ENCODE results near the gene MRAS.
"Not testable (repeated sequence)": the region's sequence is repeated elsewhere in the genome, so short reads cannot be mapped to it uniquely, and the experiment has no call there.

The MRAS gene

DNA sequence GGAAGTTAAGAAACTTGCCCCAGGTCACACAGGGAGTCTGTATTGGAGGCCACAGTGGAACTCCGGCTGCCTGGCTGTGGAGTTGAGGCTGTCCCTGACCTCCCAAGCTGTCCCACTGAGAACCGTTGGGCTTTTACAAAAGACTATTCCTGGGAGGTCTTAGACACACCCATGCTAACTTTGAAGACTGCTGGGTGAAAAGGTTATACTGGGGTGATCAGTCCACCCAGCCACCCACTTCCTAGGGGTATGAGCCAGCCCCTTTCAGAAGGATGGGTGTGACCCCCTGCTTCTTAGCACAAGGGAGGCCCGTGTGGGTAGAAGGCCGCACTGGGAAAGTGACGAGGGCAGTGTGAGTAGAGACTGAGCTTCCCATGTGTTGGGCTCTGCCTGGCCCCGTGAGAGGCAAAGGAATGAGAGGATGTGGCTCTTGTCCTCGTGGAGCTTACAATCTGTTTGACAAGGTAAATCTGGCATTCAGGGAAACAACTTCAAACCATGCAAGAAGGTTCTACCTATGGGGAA is 19.0 kb downstream of the MRAS start:
- no peak for DNase-seq (ENCODE audit: low read depth)

DNA sequence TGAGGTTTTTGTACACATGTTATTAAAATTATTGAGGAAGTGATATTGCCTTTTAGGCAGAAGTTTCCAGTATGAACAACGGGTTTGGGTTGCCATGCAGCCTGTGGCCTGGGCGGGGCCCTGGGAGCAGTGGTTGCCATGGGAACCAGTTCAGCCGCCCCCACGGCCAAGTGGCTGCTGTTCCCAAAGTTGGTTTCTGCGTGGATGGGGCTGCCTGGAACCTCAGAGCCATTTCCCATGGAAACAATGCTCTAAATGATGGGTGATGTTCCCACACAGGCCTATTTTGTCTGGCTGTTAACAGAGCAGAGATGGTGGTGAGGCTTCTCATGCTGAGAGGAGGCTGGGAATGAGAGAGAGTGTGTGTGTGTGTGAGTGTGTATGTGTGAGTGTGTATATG is 19.5 kb downstream of the MRAS start:
- DNase-seq (ENCODE audit: low read depth), result no peak

DNA sequence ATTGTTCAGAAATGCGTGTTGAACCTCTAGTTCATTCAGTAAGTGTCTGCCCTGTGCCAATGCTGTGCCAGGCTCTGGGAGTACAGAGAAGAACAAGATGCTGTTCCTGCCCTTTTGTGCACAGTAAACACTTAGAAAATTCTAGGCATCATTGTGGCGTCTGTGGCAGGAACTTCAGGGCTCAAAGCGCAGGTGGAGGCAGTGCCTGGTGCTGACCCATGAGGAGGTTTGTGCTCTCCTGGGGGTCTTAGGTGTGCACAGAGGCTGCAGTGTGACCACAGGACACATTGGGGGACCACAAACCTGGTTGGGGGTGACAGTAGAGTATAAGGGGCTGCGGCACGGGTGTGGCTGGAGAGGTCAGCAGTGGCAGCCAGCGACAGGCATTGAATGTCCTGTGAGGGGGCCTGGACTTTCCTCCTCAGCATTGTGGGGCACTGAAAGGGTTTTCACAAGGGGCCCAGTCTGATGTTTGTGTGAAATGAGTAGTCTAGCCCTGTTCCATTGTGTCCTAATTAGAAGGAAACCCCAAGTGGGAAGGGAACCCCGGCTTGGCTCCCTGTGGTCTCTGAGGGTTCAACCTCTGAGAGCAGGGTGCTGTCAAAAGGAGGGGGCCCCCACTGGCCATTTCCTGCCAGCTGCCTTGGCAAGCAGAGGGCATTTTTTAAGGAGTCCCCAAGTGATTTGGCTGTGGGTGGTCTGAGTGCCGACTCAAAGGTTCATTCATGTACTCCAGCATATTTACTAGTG is 20.9 kb downstream of the MRAS start:
- DNase-seq (ENCODE audit: low read depth), result no peak

DNA sequence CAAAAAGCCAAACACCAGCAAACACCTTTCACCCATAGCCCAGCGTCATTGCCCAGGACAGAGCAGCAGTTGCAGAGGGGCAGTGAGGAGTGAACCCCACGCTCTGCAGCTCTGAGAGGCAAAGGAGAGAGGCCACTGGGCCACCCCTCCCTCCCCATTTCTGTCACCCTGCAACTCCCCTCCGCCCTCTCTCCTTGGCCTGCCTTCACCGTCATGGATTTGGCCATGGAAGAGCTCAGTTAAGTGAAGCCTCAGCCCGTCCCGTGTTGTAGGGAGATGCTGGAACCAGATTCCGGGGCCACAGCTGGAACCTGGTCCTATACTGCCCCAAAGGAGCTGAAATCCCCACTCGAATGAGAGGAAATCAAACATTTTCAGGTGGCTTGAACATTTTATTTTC is 21.9 kb downstream of the MRAS start:
- no peak for DNase-seq (ENCODE audit: low read depth)

DNA sequence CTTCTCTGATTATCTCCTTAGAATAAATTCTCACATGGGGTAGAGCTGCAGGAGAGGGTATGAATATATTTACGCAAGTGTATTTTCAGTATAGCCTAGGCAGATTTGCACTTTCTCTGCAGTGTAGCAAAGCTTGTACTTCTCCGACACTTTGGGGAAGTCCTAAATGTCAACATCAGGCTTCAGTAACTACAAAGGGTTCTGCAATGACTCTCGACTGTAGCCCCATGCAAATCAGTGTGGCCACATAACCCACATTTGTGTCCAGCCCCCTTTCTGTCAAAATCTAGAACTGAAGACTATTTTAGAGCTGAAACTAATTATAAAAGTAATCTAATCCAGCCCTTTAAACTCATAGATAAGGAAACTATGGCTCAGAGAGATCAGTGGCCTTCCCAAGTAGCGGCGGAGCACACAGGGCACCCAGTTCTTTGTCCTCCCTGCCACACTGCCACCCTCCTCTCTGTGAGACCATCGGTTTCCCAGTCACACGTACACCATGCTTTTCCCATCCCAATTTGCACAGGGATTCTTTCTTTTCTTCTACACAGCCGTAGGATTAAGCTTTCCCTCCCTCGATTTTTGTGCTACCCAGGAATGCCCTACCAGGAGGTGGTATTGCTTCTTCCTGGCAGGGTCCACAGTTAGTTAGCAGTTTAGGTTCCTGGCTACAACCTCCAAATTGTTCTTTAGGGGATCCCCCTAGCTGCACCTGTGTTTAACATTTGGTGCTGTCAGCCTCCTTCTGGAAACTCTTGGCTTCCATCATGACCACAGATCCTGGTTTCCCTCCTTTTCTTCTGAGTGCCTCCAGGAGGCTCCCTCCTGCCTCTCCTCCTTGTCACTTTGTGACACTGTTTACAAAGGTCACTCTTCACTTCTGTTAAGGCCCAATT is 22.9 kb downstream of the MRAS start:
- no peak for DNase-seq (ENCODE audit: low read depth)

DNA sequence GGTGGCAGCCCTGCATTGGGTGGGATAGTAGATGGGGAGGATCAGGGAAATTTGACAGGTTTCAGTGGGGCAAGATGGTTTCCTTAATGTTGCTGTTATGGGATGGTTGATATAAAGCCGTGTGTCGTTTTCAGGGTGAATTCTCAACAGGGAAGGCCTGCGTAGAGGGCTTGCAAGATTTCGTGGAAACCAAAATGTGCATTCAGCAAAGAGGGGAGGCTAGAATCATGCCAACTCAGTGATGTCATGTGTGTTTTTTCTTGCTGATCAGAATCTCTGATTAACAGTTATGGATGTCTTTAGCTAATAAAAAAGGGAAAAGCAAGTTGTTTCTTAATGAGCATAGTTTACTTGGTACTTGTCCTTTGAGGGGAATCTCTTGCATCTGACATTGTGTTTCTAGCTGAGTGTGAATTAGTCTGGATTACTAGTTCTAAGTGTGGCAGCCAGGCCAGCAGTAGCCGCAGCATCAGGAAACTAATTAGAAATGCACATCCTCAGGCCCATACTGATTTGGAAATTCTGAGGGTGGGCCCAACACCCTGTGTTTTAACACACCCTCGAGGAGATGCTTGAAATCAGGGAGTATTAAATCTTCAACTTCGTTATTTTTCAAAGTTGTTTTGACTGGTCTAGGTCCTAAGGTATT is 24.8 kb downstream of the MRAS start:
- no peak for DNase-seq (ENCODE audit: low read depth)

DNA sequence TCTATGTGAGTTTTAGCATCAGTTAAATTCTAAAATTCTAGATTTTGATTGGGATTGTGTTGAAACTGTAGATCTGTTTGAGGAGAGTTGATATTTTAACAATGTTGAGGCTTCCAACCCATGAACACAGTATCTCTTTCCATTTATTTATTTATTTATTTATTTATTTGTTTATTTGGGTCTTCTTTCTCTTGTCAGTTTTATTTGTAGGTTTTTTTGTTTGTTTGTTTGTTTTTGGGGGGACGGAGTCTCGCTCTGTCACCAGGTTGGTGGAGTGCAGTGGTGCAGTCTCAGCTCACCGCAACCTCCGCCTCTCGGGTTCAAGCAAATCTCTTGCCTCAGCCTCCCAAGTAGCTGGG is 25.3 kb downstream of the MRAS start:
- DNase-seq (ENCODE audit: low read depth), result no peak

DNA sequence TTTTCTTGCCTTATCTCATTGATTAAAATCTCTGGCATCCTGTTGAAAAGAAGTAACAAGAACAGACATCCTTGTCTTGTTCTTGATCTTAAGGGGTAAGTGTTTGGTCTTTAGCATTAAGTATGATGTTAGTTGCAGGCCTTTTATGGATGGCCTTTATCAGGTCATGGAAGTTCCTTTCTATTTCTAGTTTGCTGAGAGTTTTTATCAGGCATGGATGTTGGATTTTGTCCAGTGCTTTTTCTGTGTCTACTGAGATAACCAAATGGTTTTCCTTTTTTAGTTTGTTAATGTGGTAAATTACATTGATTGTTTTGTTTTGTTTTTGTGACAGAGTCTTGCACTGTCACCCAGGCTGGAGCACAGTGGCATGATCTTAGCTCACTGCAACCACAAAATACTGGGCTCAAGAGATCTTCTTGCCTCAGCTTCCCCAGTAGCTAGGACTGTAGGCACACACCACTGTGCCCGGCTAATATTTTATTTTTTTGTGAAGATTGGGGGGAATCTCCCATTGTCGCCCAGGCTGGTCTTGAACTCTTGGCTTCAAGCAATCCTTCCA is 26.3 kb downstream of the MRAS start:
- DNase-seq (ENCODE audit: low read depth), result no peak

DNA sequence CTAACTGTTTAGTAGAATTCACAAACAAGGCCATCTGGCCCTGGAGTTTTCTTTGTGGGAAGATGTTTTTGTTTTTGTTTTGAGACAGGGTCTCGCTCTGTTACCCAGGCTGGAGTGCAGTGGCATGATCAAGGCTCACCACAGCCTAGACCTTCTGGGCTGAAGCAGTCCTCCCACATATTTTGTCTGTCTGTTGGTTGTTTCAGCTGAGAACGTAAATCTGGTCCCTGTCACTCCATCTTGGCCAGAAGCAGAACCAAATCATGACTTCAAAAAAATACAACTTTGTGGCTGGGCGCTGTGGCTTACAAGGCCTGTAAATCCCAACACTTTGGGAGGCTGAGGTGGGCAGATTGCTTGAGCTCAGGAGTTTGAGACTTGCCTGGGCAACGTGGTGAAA is 27.1 kb downstream of the MRAS start:
- DNase-seq (ENCODE audit: low read depth), result no peak

DNA sequence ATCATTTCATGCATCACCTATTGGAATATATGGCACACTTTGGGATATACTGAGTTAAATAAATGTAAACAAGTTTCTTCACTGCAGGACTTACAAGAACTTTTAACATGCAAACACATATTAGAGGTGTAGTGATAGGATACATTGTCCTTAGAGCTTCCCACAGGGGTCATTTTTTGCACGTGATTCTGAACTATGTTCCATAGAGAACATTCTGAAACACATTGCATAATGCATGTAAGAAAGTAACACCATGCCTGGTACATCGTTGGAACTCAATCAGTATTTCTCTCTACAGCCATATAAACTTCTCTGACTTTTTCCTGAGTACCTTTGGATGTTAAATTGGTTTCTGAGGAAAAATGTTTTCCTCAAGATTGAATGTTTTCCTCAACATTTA is 28.3 kb downstream of the MRAS start:
- DNase-seq (ENCODE audit: low read depth), result no peak

DNA sequence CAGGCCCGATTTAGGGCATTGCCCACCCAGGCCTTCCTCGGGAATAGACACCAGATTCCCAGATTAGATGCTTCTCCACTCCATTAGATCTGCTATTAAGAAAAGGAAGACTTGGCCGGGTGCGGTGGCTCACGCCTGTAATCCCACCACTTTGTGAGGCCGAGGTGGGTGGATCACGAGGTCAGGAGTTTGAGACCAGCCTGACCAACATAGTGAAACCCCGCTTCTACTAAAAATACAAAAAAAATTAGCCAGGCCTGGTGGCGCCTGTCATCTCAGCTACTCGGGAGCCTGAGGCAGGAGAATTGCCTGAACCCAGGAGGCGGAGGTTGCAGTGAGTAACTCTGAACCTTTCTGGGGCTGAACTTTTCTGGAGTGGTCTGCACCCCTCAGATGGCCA is 28.8 kb downstream of the MRAS start:
- not testable (repeated sequence) for DNase-seq (ENCODE audit: low read depth)

DNA sequence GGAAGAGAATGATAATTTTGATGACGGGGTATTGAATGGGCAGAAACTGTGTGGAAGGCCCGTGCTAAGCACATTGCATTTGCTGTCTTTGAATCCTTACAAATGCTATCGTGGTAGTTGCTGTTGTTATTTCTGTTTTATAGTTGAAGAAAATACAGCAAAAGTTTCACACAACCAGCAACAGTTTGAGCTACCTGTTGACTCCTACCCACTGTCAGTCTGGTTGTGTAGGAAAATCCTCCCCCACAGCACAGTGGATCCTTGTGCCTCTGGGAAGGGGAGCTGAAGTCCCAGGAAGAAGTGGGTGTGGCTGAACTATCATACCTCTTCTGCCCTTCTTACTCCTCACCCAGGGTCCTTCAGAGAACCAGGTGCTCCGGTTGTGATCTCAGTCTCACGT is 29.4 kb downstream of the MRAS start:
- DNase-seq (ENCODE audit: low read depth), result no peak

DNA sequence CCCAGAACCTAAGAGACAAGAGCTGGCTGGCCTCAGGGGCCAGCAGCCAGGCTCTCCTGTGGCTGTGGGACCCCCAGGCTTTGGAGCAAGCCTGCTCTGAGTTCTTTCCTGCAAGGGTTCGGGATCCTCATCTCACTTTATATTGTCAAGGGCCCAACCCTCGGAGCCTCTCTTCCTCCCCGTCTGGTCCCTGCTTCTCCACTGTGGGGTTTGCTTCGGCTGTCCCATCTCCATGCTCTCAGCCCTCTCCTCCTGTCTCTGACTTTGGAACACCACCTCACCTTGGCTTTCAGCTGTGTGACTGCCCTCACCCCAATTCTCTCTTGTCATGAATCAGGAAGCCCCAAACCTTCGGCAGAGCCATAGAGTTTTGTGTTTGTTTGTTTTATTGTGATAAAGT is 30.0 kb downstream of the MRAS start:
- DNase-seq (ENCODE audit: low read depth), result no peak

DNA sequence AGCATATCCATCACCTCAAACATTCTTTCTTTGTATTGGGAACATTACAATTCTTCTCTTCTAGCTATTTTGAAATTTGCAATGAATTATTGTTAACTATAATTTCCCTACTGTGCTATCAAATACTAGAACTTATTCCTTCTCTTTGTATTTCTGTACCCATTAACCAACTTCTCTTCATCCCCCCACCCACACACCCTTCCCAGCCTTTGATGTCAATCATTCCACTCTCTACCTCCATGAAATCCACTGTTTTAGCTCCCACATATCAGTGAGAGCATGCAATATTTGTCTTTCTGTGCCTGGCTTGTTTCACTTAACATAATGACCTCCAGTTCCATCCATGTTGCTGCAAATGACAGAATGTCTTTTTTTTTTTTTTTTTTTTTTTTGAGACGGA is 30.6 kb downstream of the MRAS start:
- DNase-seq (ENCODE audit: low read depth), result no peak

DNA sequence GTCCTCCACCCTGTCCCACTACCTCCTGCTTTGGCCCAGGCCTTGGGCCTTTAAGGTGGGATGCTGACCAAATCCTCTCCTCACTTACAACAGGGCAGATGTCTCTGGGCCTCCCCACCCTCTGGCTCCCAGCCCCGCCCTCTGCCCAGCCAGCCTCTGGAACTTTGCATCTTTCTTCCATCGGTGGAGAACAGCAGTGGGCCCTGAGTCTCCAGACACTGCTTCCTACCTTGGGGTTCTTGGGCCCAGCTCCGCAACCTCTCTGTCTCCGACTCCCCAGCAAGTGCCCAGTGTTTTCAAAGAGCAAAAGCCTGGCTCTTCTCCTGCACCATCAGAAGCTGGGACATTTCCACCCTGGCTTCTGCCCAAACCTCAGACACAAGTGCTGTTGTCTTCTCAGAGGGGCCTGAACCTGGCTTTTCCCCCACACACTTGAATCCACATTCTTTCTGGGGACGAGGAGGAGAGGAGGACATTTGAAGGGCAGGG is 33.1 kb downstream of the MRAS start:
- DNase-seq (ENCODE audit: low read depth), result no peak

DNA sequence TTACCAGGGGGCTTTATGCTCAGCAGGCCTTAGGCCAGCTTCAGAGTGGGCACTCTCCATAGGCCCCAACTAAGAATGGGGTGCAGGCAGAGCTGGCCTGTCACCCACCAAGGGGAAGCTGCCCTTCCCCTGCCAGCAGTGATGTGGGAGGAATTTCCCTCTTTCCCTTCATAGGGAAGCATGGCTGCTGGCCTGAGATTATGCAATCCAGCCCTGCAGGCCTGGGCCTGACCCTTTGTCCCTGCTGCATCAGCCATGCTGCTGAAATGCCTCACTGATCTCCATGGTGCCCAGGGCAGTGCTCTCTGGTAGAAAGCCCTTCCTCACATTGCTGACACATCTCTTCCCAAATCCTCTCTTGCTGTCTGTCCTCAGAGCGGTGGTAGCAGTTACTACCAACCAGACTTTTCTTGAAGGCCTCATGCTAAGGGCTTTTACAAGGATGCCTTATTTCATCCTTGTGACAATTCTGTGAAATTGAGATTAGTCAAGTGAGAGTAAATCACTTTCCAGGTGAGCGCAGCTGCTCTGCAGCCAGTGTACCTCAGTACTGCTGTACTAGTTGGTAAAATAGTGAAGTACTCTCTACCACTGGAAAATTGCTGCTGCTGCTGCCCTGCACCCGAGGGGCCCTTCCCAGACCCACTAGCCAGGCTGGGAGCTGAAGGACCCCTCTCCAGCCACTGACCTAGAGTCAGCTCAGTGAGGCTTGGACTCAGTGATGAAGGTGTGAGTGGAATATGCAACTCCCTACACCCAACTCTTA is 33.8 kb downstream of the MRAS start:
- DNase-seq (ENCODE audit: low read depth), result no peak

DNA sequence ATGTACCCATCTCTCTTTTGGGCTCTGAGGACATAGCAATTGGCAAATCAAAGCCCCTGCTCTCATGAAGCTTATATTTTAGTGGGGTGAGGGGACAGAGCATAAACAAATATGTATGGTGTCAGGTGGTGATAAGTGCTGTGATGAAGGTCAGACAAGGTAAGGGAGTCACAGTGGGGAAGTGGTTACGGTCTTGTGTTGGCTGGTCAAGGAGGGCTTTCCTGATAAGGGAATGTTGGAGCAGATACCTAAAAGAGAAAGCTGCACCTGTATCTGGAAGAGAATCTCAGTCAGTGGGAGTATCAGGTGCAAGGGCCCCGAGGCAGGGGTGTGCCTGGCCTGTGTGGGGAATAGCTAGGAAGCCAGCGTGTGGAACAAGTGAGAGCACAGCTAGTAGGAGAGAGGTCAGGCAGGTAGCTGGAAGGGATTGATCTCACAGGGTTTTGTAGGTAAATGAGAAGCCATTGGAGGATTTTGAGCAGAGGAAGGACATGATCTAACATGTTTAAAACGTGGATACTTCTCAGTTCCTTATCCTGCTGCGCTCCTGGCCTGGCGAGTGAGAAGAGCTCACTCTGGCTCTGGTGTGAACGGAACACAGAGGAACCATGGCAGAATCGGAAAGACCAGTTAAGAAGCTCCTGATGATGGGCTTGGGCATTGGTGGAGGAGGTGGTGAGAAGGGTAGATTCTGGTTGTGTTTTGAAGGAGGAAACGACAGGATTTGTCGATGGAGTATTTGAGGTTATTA is 35.5 kb downstream of the MRAS start:
- DNase-seq (ENCODE audit: low read depth), result no peak

DNA sequence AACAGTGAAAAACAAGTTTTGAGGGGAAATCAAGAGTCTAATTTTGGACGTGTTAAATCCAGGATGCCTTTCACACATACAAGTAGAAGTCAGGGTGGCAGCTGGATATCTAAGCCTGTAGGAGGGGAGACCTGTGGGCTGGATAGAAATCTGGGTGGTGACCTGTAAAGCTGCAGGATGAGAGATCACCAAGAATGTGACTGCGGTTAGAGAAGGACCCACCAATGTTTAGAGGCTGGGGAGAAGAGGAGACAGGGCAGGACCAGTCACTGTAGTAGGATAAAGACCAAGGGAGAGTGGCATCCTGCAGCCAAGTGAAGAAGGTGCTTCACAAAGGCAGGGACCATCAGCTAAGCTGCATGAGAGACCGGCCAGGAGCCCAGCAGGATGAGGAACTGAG is 36.2 kb downstream of the MRAS start:
- DNase-seq (ENCODE audit: low read depth), result no peak

DNA sequence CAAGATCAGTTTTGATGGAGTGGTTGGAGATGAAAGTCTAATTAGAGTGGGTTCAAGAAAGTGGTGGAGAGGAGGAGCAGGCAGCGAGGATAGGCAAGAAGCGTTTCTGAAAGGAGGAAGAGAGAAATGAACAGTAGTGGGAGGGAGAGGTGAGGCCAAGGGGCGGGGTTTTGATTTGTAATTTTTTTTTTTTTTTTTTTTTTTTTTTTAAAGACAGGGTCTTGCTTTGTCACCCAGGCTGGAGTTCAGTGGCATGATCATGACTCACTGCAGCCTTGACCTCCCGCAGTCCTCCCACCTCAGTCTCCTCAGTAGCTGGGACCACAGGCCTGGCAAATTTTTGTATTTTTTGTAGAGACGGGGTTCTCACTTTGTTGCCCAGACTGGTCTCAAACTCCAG is 36.6 kb downstream of the MRAS start:
- DNase-seq (ENCODE audit: low read depth), result no peak

DNA sequence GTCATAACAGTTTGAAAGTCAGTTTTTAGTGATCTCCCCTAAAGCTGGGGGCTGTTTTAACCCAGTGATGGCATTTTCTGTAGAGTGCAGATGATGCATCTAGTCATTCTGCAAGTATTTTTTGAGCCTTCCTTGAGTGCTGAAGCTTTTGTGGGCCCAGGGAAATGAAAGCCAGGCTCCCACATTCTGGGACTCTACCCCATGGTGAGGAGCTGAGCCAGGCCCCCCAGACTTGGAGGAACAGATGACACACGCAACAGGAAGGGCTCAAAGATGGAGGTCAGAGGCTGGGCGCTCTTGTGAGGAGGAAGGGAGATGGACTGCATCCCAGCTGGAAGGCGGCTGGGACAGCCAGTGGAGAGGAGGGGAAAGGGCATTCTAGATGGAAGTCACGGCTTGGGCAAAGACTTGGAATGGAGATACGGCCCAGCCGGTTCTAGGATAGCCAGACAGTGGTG is 40.8 kb downstream of the MRAS start:
- DNase-seq (ENCODE audit: low read depth), result no peak

Data from stimulated activated CD8-positive, alpha-beta memory T cell treated with anti-CD3 and anti-CD28 coated beads, Interleukin-12 subunit alpha, Interleukin-12 subunit beta, amount 100 ng/mL, for 4 hours (primary cell).